A549 (cell line): ENCODE measurements around the gene MLLT10. TPM values are rescaled to one million over a fixed set of nuclear protein-coding genes. Genes with fewer than 3 reads are reported as not detected.

Source experiments
- ATAC-seq, 2 experiments: fragments of 200-7000 bp in 1 of 2; fragments of >200 bp in 1 of 2; cut with Nextera tagmentation in 1 of 2; cut with Tn5 transposase in 1 of 2; 3 replicates each; pipeline versions ENCODE4 v1.8.0 to v1.9.1; 2018 to 2020; ENCODE audit warnings: mild to moderate bottlenecking in 1 of 2, moderate library complexity in 1 of 2
- CTCF ChIA-PET: fragments of 300-600 bp; sonication (Branson Sonifier 250); formaldehyde crosslinking; extraction: SDS; loops from one replicate; lab custom pipeline; 2021; ENCODE audit warnings: antibody characterized with exemption, inconsistent platforms; lab: Yijun Ruan, JAX
- POLR2A ChIA-PET: fragments of 350-600 bp; formaldehyde crosslinking; extraction: SDS; loops from one replicate; lab custom pipeline; 2021; ENCODE audit warnings: antibody characterized with exemption, inconsistent platforms; lab: Yijun Ruan, JAX
- DNase-seq, 2 experiments: peaks; one replicate each; pipeline versions ENCODE4 v3.0.0 to v3.0.0-alpha.2; 2011 to 2016; ENCODE audit warnings: low read depth in 1 of 2, low spot score in 1 of 2
- FAIRE-seq: peaks from 2 replicates; lab custom pipeline; 2011; peaks lifted over from hg19 to GRCh38; lab: Jason Lieb, UNC
- H3K27ac ChIP-seq, 2 experiments: fragments of >200 bp; sonication (Bioruptor Twin); formaldehyde crosslinking; 3 replicates each; pipeline ENCODE4 v1.5.1; 2016 to 2017
- H3K4me1 ChIP-seq: fragments of >200 bp; sonication (Bioruptor Twin); formaldehyde crosslinking; 3 replicates; pipeline ENCODE4 v1.6.1; 2016
- H3K4me2 ChIP-seq: fragments of >200 bp; sonication (Bioruptor Twin); formaldehyde crosslinking; 3 replicates; pipeline ENCODE4 v1.6.1; 2016
- H3K4me3 ChIP-seq: fragments of >200 bp; sonication (Bioruptor Twin); formaldehyde crosslinking; 3 replicates; pipeline ENCODE4 v1.5.1; 2016
- H3K9me3 ChIP-seq: fragments of >200 bp; sonication (Bioruptor Twin); formaldehyde crosslinking; 3 replicates; pipeline ENCODE4 v1.6.1; 2016
- ATOH8 ChIP-seq: fragments of 250-450 bp; sonication (Bioruptor Pico); IDR thresholded peaks from 2 replicates; pipeline ENCODE4 v1.5.0; 2020; ENCODE audit warnings: low read depth, mild to moderate bottlenecking, moderate library complexity
- BCL3 ChIP-seq: fragments of >200 bp; sonication (Bioruptor Twin); formaldehyde crosslinking; IDR thresholded peaks from 3 replicates; pipeline ENCODE4 v1.6.1; 2016
- CHD2 ChIP-seq: fragments of 150-350 bp; IDR thresholded peaks from 2 replicates; pipeline ENCODE4 v1.6.1; 2014; ENCODE audit warnings: low read length; ENCODE audit not compliant: partially characterized antibody
- CHD4 ChIP-seq: fragments of 200-600 bp; sonication (generic); IDR thresholded peaks from 2 replicates; pipeline ENCODE4 v1.6.1; 2016; ENCODE audit warnings: antibody characterized with exemption, mild to moderate bottlenecking, borderline replicate concordance
- CTCF ChIP-seq: fragments of >200 bp; sonication (Bioruptor Twin); formaldehyde crosslinking; IDR thresholded peaks from 3 replicates; pipeline ENCODE4 v1.5.1; 2016
- EHMT2 ChIP-seq: fragments of 200-600 bp; sonication (generic); IDR thresholded peaks from 2 replicates; pipeline ENCODE4 v1.6.1; 2016; ENCODE audit warnings: antibody characterized with exemption, low read depth, mild to moderate bottlenecking, moderate library complexity
- EP300 ChIP-seq, 2 experiments: fragments of >200 bp; sonication (Bioruptor Twin); formaldehyde crosslinking; IDR thresholded peaks; 2 replicates in 1 of 2; 3 replicates in 1 of 2; pipeline ENCODE4 v1.6.1; 2016 to 2017
- ESRRA ChIP-seq: fragments of 150-350 bp; IDR thresholded peaks from 2 replicates; pipeline ENCODE4 v1.6.1; 2014; ENCODE audit warnings: mild to moderate bottlenecking, low read length, borderline replicate concordance
- FOSB ChIP-seq: fragments of 250-450 bp; sonication (Bioruptor Pico); IDR thresholded peaks from 2 replicates; pipeline ENCODE4 v1.5.0; 2020; ENCODE audit warnings: mild to moderate bottlenecking, moderate library complexity
- GATA3 ChIP-seq: IDR thresholded peaks from 2 replicates; pipeline ENCODE4 v1.6.1; 2012; ENCODE audit warnings: borderline replicate concordance
- HEYL ChIP-seq: fragments of 250-450 bp; sonication (Bioruptor Pico); IDR thresholded peaks from 2 replicates; pipeline ENCODE4 v1.8.0; 2021; ENCODE audit warnings: mild to moderate bottlenecking, moderate library complexity
- HOXA7 ChIP-seq: fragments of 250-450 bp; sonication (Bioruptor Pico); IDR thresholded peaks from 2 replicates; pipeline ENCODE4 v1.5.0; 2020; ENCODE audit warnings: mild to moderate bottlenecking, moderate library complexity
- JUN ChIP-seq, 2 experiments: fragments of >200 bp; sonication (Bioruptor Twin); formaldehyde crosslinking; IDR thresholded peaks; 2 replicates in 1 of 2; 3 replicates in 1 of 2; pipeline ENCODE4 v1.6.1; 2016 to 2017
- KDM1A ChIP-seq: fragments of 200-600 bp; sonication (generic); IDR thresholded peaks from 2 replicates; pipeline ENCODE4 v1.6.1; 2016; ENCODE audit warnings: low read depth, mild to moderate bottlenecking
- MYC ChIP-seq: IDR thresholded peaks from 2 replicates; pipeline ENCODE4 v1.6.1; 2012; ENCODE audit warnings: mild to moderate bottlenecking, inconsistent platforms, low read length, improper control_type of control experiment, borderline replicate concordance
- NFE2L2 ChIP-seq: fragments of 150-350 bp; conservative IDR thresholded peaks from 2 replicates; pipeline ENCODE4 v1.6.1; 2014; ENCODE audit warnings: low read length
- POLR2AphosphoS2 ChIP-seq: conservative IDR thresholded peaks from 2 replicates; pipeline ENCODE4 v1.6.1; 2012; ENCODE audit warnings: low read length, improper control_type of control experiment, inconsistent platforms
- RARB ChIP-seq: fragments of 250-450 bp; sonication (Bioruptor Pico); IDR thresholded peaks from 2 replicates; pipeline ENCODE4 v1.8.0; 2021; ENCODE audit warnings: mild to moderate bottlenecking, moderate library complexity
- REST ChIP-seq: fragments of 200-600 bp; sonication (generic); IDR thresholded peaks from 2 replicates; pipeline ENCODE4 v1.6.1; 2016; ENCODE audit warnings: antibody characterized with exemption, mild to moderate bottlenecking, moderate library complexity
- SMC3 ChIP-seq: fragments of >200 bp; sonication (Bioruptor Twin); formaldehyde crosslinking; IDR thresholded peaks from 3 replicates; pipeline ENCODE4 v1.6.1; 2018; ENCODE audit warnings: inconsistent platforms
- TFCP2L1 ChIP-seq: fragments of 250-450 bp; sonication (Bioruptor Pico); IDR thresholded peaks from 2 replicates; pipeline ENCODE4 v1.5.0; 2021; ENCODE audit warnings: mild to moderate bottlenecking
- USF2 ChIP-seq: fragments of 450-650 bp; IDR thresholded peaks from 2 replicates; pipeline ENCODE4 v1.6.1; 2014; ENCODE audit warnings: antibody characterized with exemption
- WGBS: methylation state at CpG from one replicate; pipeline ENCODE4 v1.1.6; 2017; ENCODE audit errors: missing lambda C conversion rate; 5-methylcytosine and 5-hydroxymethylcytosine counted together
- polyA plus RNA-seq, 4 experiments: library from polyadenylated mRNA; depleted of rRNA in 3 of 4; stranded (reverse); fragments of >200 nt; fragmentation: RNase III in 1 of 4; extraction: RNeasy Plus Mini Kit Qiagen cat#74134 plus additional on column Dnase treatment in 1 of 4; gene quantifications; 2 replicates in 3 of 4; 3 replicates in 1 of 4; pipeline ENCODE4 v1.2.3, GENCODE V29; 2011 to 2017

The MLLT10 gene
- polyA plus RNA-seq, 2 of the 4 experiments (the other 2 are of a cell fraction), result 41.7 to 54.1 TPM

- no peaks in the 10 kb centered on the region for H3K9me3 ChIP-seq
- no peak for FAIRE-seq
- no peak overlapping the region for H3K27ac ChIP-seq
- CTCF ChIA-PET, result interaction anchor here (1.1 to 1.3 kb wide), 2 partner anchors 20 to 232 kb away, joined by 3 to 5 read pairs; no protein-coding TSS in a partner anchor
- POLR2A ChIA-PET, result no interaction called here
- peaks cover 5% of the 10 kb centered on the region; the same call in 2 of the 3 replicates for H3K4me1 ChIP-seq
- TF ChIP-seq KDM1A (no peak), NFE2L2 (no peak), USF2 (no peak), RARB (CRISPR knock-in tag) (no peak), FOSB (CRISPR knock-in tag) (no peak), TFCP2L1 (no peak), CHD4 (no peak), JUN (IDR thresholded peaks at IDR 0.05) (no peak), HEYL (CRISPR knock-in tag) (no peak), GATA3 (no peak), EP300 (IDR thresholded peaks at IDR 0.05) (no peak), BCL3 (no peak), POLR2AphosphoS2 (no peak), ATOH8 (no peak), HOXA7 (CRISPR knock-in tag) (no peak), CTCF (no peak), ESRRA (no peak), SMC3 (no peak), CHD2 (no peak)
- no peak overlapping the region for H3K4me3 ChIP-seq
- no peak overlapping the region for H3K4me2 ChIP-seq
- WGBS, result 96% methylated on average over 64 of the region's 72 CpGs
- ATAC-seq, result no peak
- DNase-seq, result no peak
These were observed 34.1 kb upstream of the MLLT10 start for GRCh38 chr10:21499701-21500577.

GRCh38 chr10:21500578-21500910 is 33.5 kb upstream of the MLLT10 start:
- 91% methylated on average over 13 of the region's 14 CpGs for WGBS
- no peak for ATAC-seq
- no peaks in the 10 kb centered on the region for H3K9me3 ChIP-seq
- no peak for TF ChIP-seq HEYL (CRISPR knock-in tag)
- no peak for TF ChIP-seq EHMT2
- TF ChIP-seq MYC, result no peak
- no peak for TF ChIP-seq REST
- TF ChIP-seq, all 56 proteins: peak for 0
- DNase-seq, result no peak
- CTCF ChIA-PET, result interaction anchor here (1.1 to 1.3 kb wide), 2 partner anchors 19 to 232 kb away, joined by 3 to 5 read pairs; no protein-coding TSS in a partner anchor
- H3K27ac ChIP-seq, result no peak overlapping the region
- H3K4me2 ChIP-seq, result no peak overlapping the region
- H3K4me1 ChIP-seq, result peaks cover 9% of the 10 kb centered on the region
- POLR2A ChIA-PET, result no interaction called here
- FAIRE-seq, result no peak
- no peak overlapping the region for H3K4me3 ChIP-seq
